H1 (cell line): ENCODE data around the gene FKBP2. TPM values are rescaled to one million over a fixed set of nuclear protein-coding genes. Genes with fewer than 3 reads are reported as not detected.

ENCODE experiments used
- CTCF ChIA-PET: fragments of 300-600 bp; sonication (Branson Sonifier 250); formaldehyde crosslinking; loops from one replicate; lab custom pipeline; 2021; ENCODE audit not compliant: partially characterized antibody; lab: Charles Lee
- POLR2A ChIA-PET: fragments of 300-600 bp; sonication (Branson Sonifier 250); formaldehyde crosslinking; loops from one replicate; lab custom pipeline; 2021; ENCODE audit warnings: inconsistent platforms; ENCODE audit not compliant: partially characterized antibody; lab: Charles Lee
- DNase-seq, 2 experiments: peaks; one replicate each; pipeline versions ENCODE4 v3.0.0 to v3.0.0-alpha.2; 2010 to 2022; ENCODE audit warnings: low spot score in 2 of 2, low read depth in 1 of 2, mixed read lengths in 1 of 2
- FAIRE-seq: peaks from 2 replicates; lab custom pipeline; 2011; peaks lifted over from hg19 to GRCh38; lab: Jason Lieb, UNC
- H2AFZ ChIP-seq: 2 replicates; pipeline ENCODE4 v1.8.1; 2012; ENCODE audit warnings: low read length, inconsistent platforms
- H2AK5ac ChIP-seq: 2 replicates; pipeline ENCODE4 v1.6.1; 2013; ENCODE audit warnings: low read depth, low read length
- H2BK120ac ChIP-seq: replicated peaks from 2 replicates; pipeline ENCODE3; 2013; ENCODE audit warnings: low read depth, low read length, inconsistent platforms
- H2BK12ac ChIP-seq: 2 replicates; pipeline ENCODE4 v1.6.1; 2013; ENCODE audit warnings: low read depth, low read length
- H2BK15ac ChIP-seq: 2 replicates; pipeline ENCODE4 v1.6.1; 2013; ENCODE audit warnings: low read length
- H2BK20ac ChIP-seq: 2 replicates; pipeline ENCODE4 v1.6.1; 2013; ENCODE audit warnings: low read length
- H2BK5ac ChIP-seq: 2 replicates; pipeline ENCODE4 v1.6.1; 2013; ENCODE audit warnings: low read depth, low read length
- H3K14ac ChIP-seq: 2 replicates; pipeline ENCODE4 v1.6.1; 2013; ENCODE audit warnings: inconsistent platforms; ENCODE audit not compliant: insufficient read length
- H3K18ac ChIP-seq: 2 replicates; pipeline ENCODE4 v1.6.1; 2013; ENCODE audit warnings: low read length; ENCODE audit errors: extremely low read depth
- H3K23ac ChIP-seq: 2 replicates; pipeline ENCODE4 v1.6.1; 2013; ENCODE audit warnings: inconsistent platforms; ENCODE audit not compliant: insufficient read length
- H3K23me2 ChIP-seq: 2 replicates; pipeline ENCODE4 v1.6.1; 2013; ENCODE audit warnings: low read depth, low read length
- H3K27ac ChIP-seq: 2 replicates; pipeline ENCODE4 v1.6.1; 2011; ENCODE audit warnings: low read depth, low read length, inconsistent platforms
- H3K27me3 ChIP-seq, 4 experiments: replicated peaks in 1 of 4; 1 replicate in 1 of 4; 2 replicates in 3 of 4; pipeline versions ENCODE4 v1.6.1 to v1.8.1; 2011 to 2013; ENCODE audit warnings: low read length in 3 of 4, mild to moderate bottlenecking in 3 of 4, inconsistent platforms in 2 of 4, mixed read lengths in 2 of 4, moderate library complexity in 1 of 4; ENCODE audit not compliant: control insufficient read depth in 3 of 4, insufficient read depth in 3 of 4; ENCODE audit errors: extremely low read depth in 1 of 4
- H3K36me3 ChIP-seq, 4 experiments: 2 replicates each; pipeline versions ENCODE4 v1.6.1 to v1.8.1; 2011 to 2013; ENCODE audit warnings: mild to moderate bottlenecking in 4 of 4, low read length in 3 of 4, moderate library complexity in 2 of 4, control low read depth in 1 of 4, inconsistent platforms in 1 of 4; ENCODE audit not compliant: insufficient read depth in 4 of 4, control insufficient read depth in 2 of 4
- H3K4ac ChIP-seq: replicated peaks from 2 replicates; pipeline ENCODE3; 2013; ENCODE audit warnings: low read length, low read depth, mixed read lengths, inconsistent platforms; ENCODE audit not compliant: insufficient read length
- H3K4me1 ChIP-seq, 4 experiments: replicated peaks in 1 of 4; 1 replicate in 1 of 4; 2 replicates in 3 of 4; pipeline versions ENCODE4 v1.6.1 to v1.8.1; 2011 to 2013; ENCODE audit warnings: low read length in 3 of 4, inconsistent platforms in 2 of 4, mixed read lengths in 1 of 4; ENCODE audit not compliant: insufficient read depth in 4 of 4, control insufficient read depth in 3 of 4
- H3K4me2 ChIP-seq, 2 experiments: 2 replicates each; pipeline versions ENCODE4 v1.6.1 to v1.8.1; 2011 to 2013; ENCODE audit warnings: low read depth in 2 of 2, low read length in 2 of 2, control low read depth in 1 of 2, inconsistent platforms in 1 of 2, mild to moderate bottlenecking in 1 of 2; ENCODE audit not compliant: insufficient read depth in 1 of 2
- H3K4me3 ChIP-seq, 4 experiments: fragments of 200-600, 300-600 bp in 1 of 4; sonication (generic), shearing (Covaris generic), sonication (Bioruptor Twin) in 1 of 4; 2 replicates each; pipeline versions ENCODE4 v1.5.1 to v1.8.1; 2011 to 2016; ENCODE audit warnings: low read length in 4 of 4, low read depth in 3 of 4, control low read depth in 2 of 4, inconsistent platforms in 2 of 4, mild to moderate bottlenecking in 2 of 4, mixed read lengths in 1 of 4, moderate library complexity in 1 of 4; ENCODE audit not compliant: insufficient read depth in 2 of 4; ENCODE audit errors: extremely low read depth in 1 of 4
- H3K56ac ChIP-seq: replicated peaks from 2 replicates; pipeline ENCODE3; 2013; ENCODE audit warnings: low read depth, mild to moderate bottlenecking, mixed read lengths, low read length, inconsistent platforms; ENCODE audit not compliant: insufficient read length
- H3K79me1 ChIP-seq: 2 replicates; pipeline ENCODE4 v1.6.1; 2013; ENCODE audit warnings: low read depth, low read length, control low read depth
- H3K79me2 ChIP-seq, 2 experiments: 2 replicates each; pipeline versions ENCODE4 v1.6.1 to v1.8.1; 2012 to 2013; ENCODE audit warnings: low read length in 2 of 2, mild to moderate bottlenecking in 2 of 2, inconsistent platforms in 1 of 2; ENCODE audit not compliant: insufficient read depth in 2 of 2, control insufficient read depth in 1 of 2
- H3K9ac ChIP-seq, 4 experiments: replicated peaks in 1 of 4; 1 replicate in 1 of 4; 2 replicates in 3 of 4; pipeline versions ENCODE4 v1.6.1 to v1.8.1; 2011 to 2013; ENCODE audit warnings: low read depth in 3 of 4, low read length in 3 of 4, control low read depth in 2 of 4, mild to moderate bottlenecking in 2 of 4, moderate library complexity in 2 of 4, inconsistent platforms in 1 of 4; ENCODE audit errors: extremely low read depth in 1 of 4
- H3K9me3 ChIP-seq, 2 experiments: 2 replicates each; pipeline versions ENCODE4 v1.6.1 to v1.8.1; 2012 to 2013; ENCODE audit warnings: mild to moderate bottlenecking in 2 of 2, moderate library complexity in 2 of 2, control low read depth in 1 of 2, inconsistent platforms in 1 of 2, low read depth in 1 of 2, low read length in 1 of 2, mixed read lengths in 1 of 2; ENCODE audit not compliant: insufficient read depth in 2 of 2
- H4K20me1 ChIP-seq, 2 experiments: replicated peaks in 1 of 2; 2 replicates each; pipeline versions ENCODE3 to v1.8.1; 2011 to 2013; ENCODE audit warnings: inconsistent platforms in 2 of 2, low read length in 2 of 2, mild to moderate bottlenecking in 1 of 2; ENCODE audit not compliant: insufficient read depth in 2 of 2, control insufficient read depth in 1 of 2
- H4K5ac ChIP-seq: 2 replicates; pipeline ENCODE4 v1.6.1; 2013; ENCODE audit warnings: low read length, low read depth, mixed read lengths, inconsistent platforms; ENCODE audit not compliant: insufficient read length
- H4K8ac ChIP-seq: 2 replicates; pipeline ENCODE4 v1.8.0; 2013; ENCODE audit warnings: mild to moderate bottlenecking, moderate library complexity, low read length, inconsistent platforms; ENCODE audit not compliant: insufficient read depth; ENCODE audit errors: extremely low read depth
- H4K91ac ChIP-seq: replicated peaks from 2 replicates; pipeline ENCODE3; 2013; ENCODE audit warnings: low read length, mixed read lengths, inconsistent platforms; ENCODE audit not compliant: insufficient read length
- BRCA1 ChIP-seq: IDR thresholded peaks from 2 replicates; pipeline ENCODE4 v1.6.1; 2012; ENCODE audit warnings: low read depth, low read length, improper control_type of control experiment
- whole genome bisulfite sequencing, 2 experiments: shearing (Covaris generic) in 1 of 2; methylation state at CpG; one replicate each; pipeline versions ENCODE4 v1.1.6 to v1.1.7; 2013 to 2015; ENCODE audit warnings: low lambda C conversion rate in 2 of 2, mixed read lengths in 2 of 2, inconsistent platforms in 1 of 2, low coverage in 1 of 2, missing lambda C conversion rate in 1 of 2; ENCODE audit not compliant: insufficient replicate concordance in 2 of 2, insufficient coverage in 1 of 2, insufficient read length in 1 of 2; ENCODE audit errors: extremely low coverage in 1 of 2, missing lambda C conversion rate in 1 of 2; 5-methylcytosine and 5-hydroxymethylcytosine counted together
- polyA plus RNA-seq, 7 experiments: library from polyadenylated mRNA; depleted of rRNA in 3 of 7; stranded (reverse) in 5 of 7; unstranded in 2 of 7; fragments of >200 nt in 5 of 7; fragments of 200-250 nt in 2 of 7; gene quantifications; 1 replicate in 5 of 7; 2 replicates in 1 of 7; 4 replicates in 1 of 7; pipeline versions ENCODE4 v1.2.1 to v1.2.3, GENCODE V29; 2011 to 2013; ENCODE audit warnings: missing spikeins in 2 of 7, mixed read lengths in 2 of 7
- total RNA-seq: library from RNA; stranded (reverse); fragmentation: NEBNext Ultra II Directional; extraction: Animal tissue kit (Norgen Biotek cat#: 25700); gene quantifications from 2 replicates; pipeline ENCODE4 v1.2.1, GENCODE V29; 2021

FKBP2 gene
- total and polyA plus RNA-seq, 2 of the 8 experiments (the other 6 are each of a cell fraction or from before 2014, with no cell fraction given) = 41.7 to 52.5 TPM

GRCh38 chr11:64220798-64221197, 20.1 kb upstream of the FKBP2 start:
- no peak overlapping the region for H4K91ac ChIP-seq
- H3K18ac ChIP-seq = no peak overlapping the region
- no peak overlapping the region for H3K9ac ChIP-seq
- H3K4me1 ChIP-seq = peaks cover 0 to 6% (median 5%) of the 10 kb centered on the region in 4 experiments; a peak in 4 of 7 replicates
- H3K56ac ChIP-seq = no peak overlapping the region
- no peak overlapping the region for H3K14ac ChIP-seq
- H3K23ac ChIP-seq = no peak overlapping the region
- H3K4me2 ChIP-seq = no peak overlapping the region
- H2AK5ac ChIP-seq = no peak overlapping the region
- H3K23me2 ChIP-seq = peaks cover 5% of the 10 kb centered on the region; the same call in 1 of the 2 replicates
- H4K5ac ChIP-seq = no peak overlapping the region
- H2BK12ac ChIP-seq = no peak overlapping the region
- peaks cover 2 to 13% of the 10 kb centered on the region in 2 experiments for H4K20me1 ChIP-seq
- TF ChIP-seq BRCA1 = no peak
- no peak overlapping the region for H2BK120ac ChIP-seq
- no peak overlapping the region; the same call in 1 of the 2 replicates for H2BK5ac ChIP-seq
- no peaks in the 10 kb centered on the region for H3K27me3 ChIP-seq
- H3K4ac ChIP-seq = no peak overlapping the region
- no peak overlapping the region for H4K8ac ChIP-seq
- H3K4me3 ChIP-seq = no peak overlapping the region
- H3K79me2 ChIP-seq = no peaks in the 10 kb centered on the region
- no peak overlapping the region for H2BK15ac ChIP-seq
- H3K79me1 ChIP-seq = no peaks in the 10 kb centered on the region
- no peak overlapping the region for H2BK20ac ChIP-seq
- no peak overlapping the region for H3K27ac ChIP-seq
- no peaks in the 10 kb centered on the region for H3K9me3 ChIP-seq
- ChIA-PET POLR2A (interaction anchor here (0.7 to 14.1 kb wide), 3 partner anchors 12 to 35 kb away, joined by 3 to 253 read pairs (median 10); partner anchors contain the start of genes FERMT3 and STIP1), CTCF (interaction anchor here (1.1 to 2.8 kb wide), 3 partner anchors 10 to 31 kb away, joined by 5 to 19 read pairs (median 6); partner anchors contain the start of genes FERMT3 and PLCB3)
- peaks cover 0 to 9% (median 5%) of the 10 kb centered on the region in 4 experiments; a peak in 4 of 8 replicates for H3K36me3 ChIP-seq
- FAIRE-seq (no peak), DNase-seq (no peak)
- 92% methylated on average over 14 of the region's 14 CpGs; no CpG with 5 or more reads in 1 of the 2 experiments for WGBS, 2 experiments
- no peak overlapping the region for H2AFZ ChIP-seq
